ENCODE data around the gene CD40LG.

- TF ChIP-seq CTCF (IDR thresholded peaks at IDR 0.05 in 8 of 11, conservative IDR thresholded peaks at IDR 0.05 in 3 of 11) (no peak), POLR2A (IDR thresholded peaks at IDR 0.05) (no peak), POLR2AphosphoS5 (IDR thresholded peaks at IDR 0.05) (no peak)
Observed at GRCh38 chrX:136630881-136631280, 17.1 kb upstream of the CD40LG start.

Data from spleen (tissue), 7 donors.